Activated CD4-positive, alpha-beta memory T cell treated with anti-CD3 and anti-CD28 coated beads for 36 hours (primary cell): ENCODE data around the gene PLCB4. TPM values are rescaled to one million over a fixed set of nuclear protein-coding genes. Genes with fewer than 3 reads are reported as not detected.

Source experiments
- CTCF ChIA-PET: fragments of 350-600 bp; sonication (Branson Sonifier 250); formaldehyde crosslinking; loops from one replicate; lab custom pipeline; 2021; ENCODE audit warnings: antibody characterized with exemption, inconsistent platforms; lab: Charles Lee
- POLR2A ChIA-PET: fragments of 350-600 bp; sonication (Branson Sonifier 250); formaldehyde crosslinking; loops from one replicate; lab custom pipeline; 2021; ENCODE audit warnings: antibody characterized with exemption; lab: Charles Lee
- DNase-seq: peaks from one replicate; pipeline ENCODE4 v3.0.0-alpha.2; 2020
- H3K27ac Mint-ChIP-seq: one replicate; pipeline ENCODE4 v1.8.0; 2021; ENCODE audit warnings: mixed read lengths
- H3K27me3 Mint-ChIP-seq: one replicate; pipeline ENCODE4 v1.8.0; 2021; ENCODE audit warnings: mixed read lengths
- H3K36me3 Mint-ChIP-seq: one replicate; pipeline ENCODE4 v1.8.0; 2021; ENCODE audit warnings: mixed read lengths
- H3K4me1 Mint-ChIP-seq: one replicate; pipeline ENCODE4 v1.8.0; 2021; ENCODE audit warnings: low read depth, mixed read lengths
- H3K4me3 Mint-ChIP-seq: one replicate; pipeline ENCODE4 v1.8.0; 2021; ENCODE audit warnings: mild to moderate bottlenecking, mixed read lengths
- H3K9me3 Mint-ChIP-seq: one replicate; pipeline ENCODE4 v1.8.0; 2021; ENCODE audit warnings: mixed read lengths
- intact Hi-C: fragments of 100-400 bp; cut with micrococcal nuclease; formaldehyde crosslinking; loops from one replicate; pipeline ENCODE4 v1.15.1; 2023
- total RNA-seq, 2 experiments: library from RNA; stranded (reverse); gene quantifications; one replicate each; pipeline ENCODE4 v1.2.3, GENCODE V29; 2021

PLCB4 gene
- total RNA-seq, 2 experiments from 2014 or later: not detected

DNA sequence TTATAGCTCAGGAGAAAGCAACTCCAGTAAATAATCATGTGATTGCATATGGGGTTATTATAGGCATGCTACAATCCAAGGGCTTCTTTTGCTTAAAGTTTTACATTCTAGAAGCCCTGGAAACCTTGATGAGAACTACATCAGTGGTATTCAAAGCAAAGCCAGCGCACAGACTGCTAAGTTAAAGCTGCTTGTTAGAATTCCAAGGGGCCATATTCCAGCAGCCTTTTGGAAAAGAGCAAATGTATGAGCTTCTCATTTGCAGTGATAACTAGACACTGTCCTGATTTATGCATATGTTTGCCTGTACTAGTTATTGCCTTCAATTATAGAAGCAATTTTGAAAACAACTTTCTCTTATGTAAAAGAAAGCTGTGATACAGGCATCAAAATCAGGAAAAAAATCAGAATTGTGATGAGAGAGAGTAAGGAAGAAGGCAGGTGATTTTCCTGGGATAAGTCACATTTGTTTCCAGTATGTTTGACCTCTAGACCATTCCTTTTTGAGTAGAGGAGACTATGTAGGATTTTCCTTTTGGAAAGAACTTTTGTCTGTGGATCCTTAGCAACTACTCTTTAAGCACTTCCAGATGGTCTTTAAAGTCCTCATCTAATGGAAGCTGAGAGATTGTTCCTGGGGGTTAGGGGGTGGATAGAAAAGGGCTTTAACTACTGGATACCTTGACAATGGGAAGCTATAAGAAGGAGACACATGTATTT is 159.2 kb downstream of the PLCB4 start:
- no peak for DNase-seq
- ChIA-PET POLR2A (no interaction called here), CTCF (interaction anchor here (0.7 kb wide), 1 partner anchor 1924 kb away, joined by 3 read pairs; no protein-coding TSS in a partner anchor)
- Mint-ChIP-seq H3K9me3 (no peaks in the 10 kb centered on the region), H3K36me3 (no peaks in the 10 kb centered on the region), H3K4me3 (no peak overlapping the region), H3K27ac (no peak overlapping the region), H3K27me3 (no peaks in the 10 kb centered on the region), H3K4me1 (no peaks in the 10 kb centered on the region)
- intact Hi-C loops: no loop called here

DNA sequence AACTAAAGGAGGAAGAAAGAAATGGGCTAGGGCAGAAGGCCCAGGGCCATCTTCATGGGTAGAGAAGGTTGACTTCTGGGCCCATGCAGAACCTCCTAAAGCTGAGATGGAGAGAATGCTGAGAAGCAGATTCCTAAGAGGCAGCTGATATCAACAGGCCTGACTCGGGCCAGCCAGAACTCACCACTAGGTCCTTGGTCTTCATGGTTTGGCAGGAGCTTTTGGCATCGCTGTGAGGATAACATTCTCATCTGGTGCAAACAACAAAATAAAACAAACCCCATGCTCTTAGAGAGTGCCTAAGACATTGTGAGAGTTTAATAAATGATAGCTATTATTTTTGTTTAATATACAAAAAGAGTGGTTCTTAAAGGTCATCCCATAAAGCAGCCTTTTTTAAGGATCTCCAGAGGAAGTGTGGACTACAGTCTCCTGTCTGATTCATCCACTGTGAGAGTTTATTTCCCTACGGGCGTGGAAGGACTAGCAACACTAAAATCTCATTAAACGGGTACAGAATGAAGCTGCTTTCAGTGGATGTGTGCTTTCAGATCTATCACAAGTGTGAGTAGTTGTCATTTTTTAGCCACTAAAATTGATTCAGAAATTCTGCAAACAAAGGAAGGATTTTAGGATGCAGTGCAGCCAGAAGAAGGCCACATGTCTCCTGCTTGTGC is 160.0 kb downstream of the PLCB4 start:
- Mint-ChIP-seq H3K4me3 (no peak overlapping the region), H3K4me1 (no peaks in the 10 kb centered on the region), H3K27me3 (no peaks in the 10 kb centered on the region), H3K9me3 (no peaks in the 10 kb centered on the region), H3K36me3 (no peaks in the 10 kb centered on the region), H3K27ac (no peak overlapping the region)
- POLR2A ChIA-PET: no interaction called here
- CTCF ChIA-PET: no interaction called here
- DNase-seq: no peak
- intact Hi-C loops: no loop called here

DNA sequence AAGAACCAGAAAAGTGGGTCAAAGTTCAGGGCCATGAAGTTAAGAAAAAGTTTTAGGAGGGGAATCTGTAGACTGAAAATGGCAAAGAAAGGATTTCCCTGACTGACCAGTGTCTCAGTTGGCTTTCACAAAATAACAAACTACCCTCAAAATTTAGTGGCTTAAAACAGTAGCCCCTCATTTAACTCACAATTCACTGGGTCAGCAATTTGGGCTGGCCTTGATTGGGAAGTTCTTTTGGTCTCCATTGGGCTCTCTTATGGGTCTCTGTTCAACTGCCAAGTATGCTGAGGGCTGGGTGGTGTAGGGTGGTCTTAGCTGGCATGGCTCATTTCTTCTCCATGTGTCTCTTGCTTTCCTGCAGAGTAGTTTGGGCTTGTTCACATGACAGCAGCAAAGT is 161.5 kb downstream of the PLCB4 start:
- ChIA-PET CTCF (no interaction called here), POLR2A (no interaction called here)
- intact Hi-C loops: no loop called here
- H3K4me1 Mint-ChIP-seq: no peaks in the 10 kb centered on the region
- no peaks in the 10 kb centered on the region for H3K36me3 Mint-ChIP-seq
- no peak for DNase-seq
- no peak overlapping the region for H3K27ac Mint-ChIP-seq
- no peak overlapping the region for H3K4me3 Mint-ChIP-seq
- no peaks in the 10 kb centered on the region for H3K27me3 Mint-ChIP-seq
- no peaks in the 10 kb centered on the region for H3K9me3 Mint-ChIP-seq

DNA sequence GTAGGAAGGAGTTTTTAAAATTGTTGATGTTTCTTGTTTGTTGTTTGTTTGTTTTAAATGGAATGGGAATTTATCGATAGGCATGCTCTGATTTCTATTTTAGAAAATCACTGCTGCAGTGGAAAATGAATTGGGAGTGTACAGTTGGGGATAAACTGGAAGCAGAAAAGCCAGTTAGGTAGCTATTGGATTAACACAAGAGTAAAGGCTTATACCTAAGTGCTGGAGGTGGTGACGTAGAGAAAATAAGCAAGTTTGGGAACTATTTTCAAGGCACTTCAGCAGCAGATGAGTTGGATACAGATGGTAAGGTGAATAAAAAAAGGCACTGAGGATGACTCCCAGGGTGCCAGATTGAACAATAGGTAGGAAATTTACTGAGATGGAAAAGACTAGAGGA is 164.9 kb downstream of the PLCB4 start:
- Mint-ChIP-seq H3K27me3 (no peaks in the 10 kb centered on the region), H3K27ac (no peak overlapping the region), H3K9me3 (no peaks in the 10 kb centered on the region), H3K36me3 (no peaks in the 10 kb centered on the region), H3K4me3 (no peak overlapping the region), H3K4me1 (no peaks in the 10 kb centered on the region)
- POLR2A ChIA-PET: no interaction called here
- DNase-seq: no peak
- intact Hi-C loops: no loop called here
- CTCF ChIA-PET: no interaction called here

DNA sequence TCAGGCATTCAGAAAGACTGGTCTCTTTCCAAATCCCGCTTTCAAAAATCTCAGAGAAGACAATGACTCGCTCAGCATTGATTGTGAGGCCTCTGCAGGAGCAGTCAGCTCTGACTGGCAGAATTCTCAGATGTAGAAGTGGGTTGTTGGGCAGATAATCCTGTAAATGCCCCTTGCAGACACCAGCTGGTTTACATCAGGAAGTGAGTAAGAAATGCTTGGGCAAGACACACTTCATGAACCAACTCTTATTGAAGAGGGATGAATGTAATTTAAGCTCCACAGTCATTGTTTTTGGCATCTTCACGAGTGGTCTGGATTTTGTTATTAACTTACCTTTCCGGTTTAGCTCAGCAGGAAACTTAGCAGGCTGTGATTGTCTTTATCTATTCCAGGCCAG is 166.6 kb downstream of the PLCB4 start:
- Mint-ChIP-seq H3K9me3 (no peaks in the 10 kb centered on the region), H3K4me3 (no peak overlapping the region), H3K27ac (no peak overlapping the region), H3K4me1 (no peaks in the 10 kb centered on the region), H3K36me3 (no peaks in the 10 kb centered on the region), H3K27me3 (no peaks in the 10 kb centered on the region)
- no peak for DNase-seq
- ChIA-PET CTCF (no interaction called here), POLR2A (no interaction called here)
- intact Hi-C loops: no loop called here

DNA sequence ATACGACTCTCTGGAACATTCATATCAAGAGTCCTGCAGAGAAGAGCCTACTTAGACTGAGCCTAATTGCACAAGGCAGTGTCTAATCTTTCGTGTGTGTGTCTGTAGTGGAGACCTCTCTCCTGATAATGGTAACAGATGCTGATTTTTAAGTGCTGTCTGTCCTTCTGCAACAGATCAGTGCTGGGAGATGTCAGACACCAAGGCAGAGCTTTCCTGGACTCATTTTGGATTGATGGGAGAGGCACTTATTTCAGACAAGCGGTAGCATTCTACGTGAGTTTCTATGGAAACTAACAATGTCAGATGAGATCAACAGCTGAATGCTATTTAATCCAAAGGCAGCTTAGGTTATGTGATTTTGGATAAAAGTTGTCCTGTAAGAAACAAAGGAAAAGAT is 167.6 kb downstream of the PLCB4 start:
- CTCF ChIA-PET: no interaction called here
- Mint-ChIP-seq H3K36me3 (no peaks in the 10 kb centered on the region), H3K4me1 (no peaks in the 10 kb centered on the region), H3K4me3 (no peak overlapping the region), H3K9me3 (no peaks in the 10 kb centered on the region), H3K27ac (no peak overlapping the region), H3K27me3 (no peaks in the 10 kb centered on the region)
- POLR2A ChIA-PET: no interaction called here
- DNase-seq: no peak
- intact Hi-C loops: no loop called here

DNA sequence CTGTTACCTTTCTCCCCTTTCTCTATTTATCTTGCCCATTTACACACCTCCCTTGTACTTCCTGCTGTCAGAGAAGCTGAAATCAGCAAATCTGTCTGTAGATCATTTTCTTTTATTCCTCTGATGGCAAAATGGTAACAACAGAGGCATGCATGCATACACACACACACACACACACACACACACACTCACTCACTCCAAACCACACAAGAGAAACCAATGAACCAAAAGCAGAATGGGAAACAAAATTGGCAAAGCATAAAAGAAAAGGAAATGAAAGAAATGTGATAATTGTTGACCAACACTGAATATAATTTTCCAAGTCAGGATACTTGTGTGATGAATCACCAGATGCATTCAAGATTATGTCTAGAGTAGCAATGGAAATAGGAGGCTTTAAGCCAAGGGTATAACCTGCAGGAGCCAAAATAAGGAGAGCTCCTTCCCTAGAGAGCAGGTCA is 172.4 kb downstream of the PLCB4 start:
- ChIA-PET CTCF (no interaction called here), POLR2A (no interaction called here)
- intact Hi-C loops: no loop called here
- H3K27ac Mint-ChIP-seq: no peak overlapping the region
- no peaks in the 10 kb centered on the region for H3K36me3 Mint-ChIP-seq
- H3K9me3 Mint-ChIP-seq: peaks cover 3% of the 10 kb centered on the region
- no peaks in the 10 kb centered on the region for H3K27me3 Mint-ChIP-seq
- H3K4me3 Mint-ChIP-seq: no peak overlapping the region
- no peaks in the 10 kb centered on the region for H3K4me1 Mint-ChIP-seq
- no peak for DNase-seq

DNA sequence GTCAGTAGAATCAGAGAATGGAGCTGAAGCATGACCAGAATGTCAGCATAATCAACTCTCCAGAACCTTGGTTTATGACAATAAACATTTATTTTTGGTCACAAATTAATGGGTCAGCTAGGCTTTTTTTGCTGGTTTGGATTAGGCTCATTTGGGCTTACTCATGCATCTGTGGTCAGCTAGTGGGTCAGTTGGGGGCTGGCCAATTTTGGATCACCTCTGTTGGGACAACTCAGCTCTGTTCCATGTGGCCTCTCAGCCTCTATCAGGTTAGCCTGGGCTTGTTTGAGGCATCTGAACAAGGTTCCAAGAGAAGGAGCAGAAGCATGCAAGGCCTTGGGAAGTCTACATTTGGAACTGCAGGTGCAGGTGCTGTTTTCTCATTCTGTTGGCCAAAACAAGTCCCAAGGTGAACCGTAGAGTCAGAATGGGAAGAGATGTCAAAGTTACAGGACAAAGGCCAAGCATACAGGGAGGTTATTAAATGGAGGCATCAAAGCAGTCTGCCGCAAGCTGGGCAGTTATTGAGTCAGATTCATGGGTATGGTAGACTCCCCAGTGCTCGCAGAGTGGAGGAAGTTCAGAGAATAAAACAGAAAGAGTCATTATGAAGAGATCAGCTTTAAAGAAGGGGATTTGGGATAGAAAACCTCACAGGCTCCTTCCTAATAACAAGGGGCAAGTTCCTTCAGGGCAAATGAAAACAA is 173.0 kb downstream of the PLCB4 start:
- Mint-ChIP-seq H3K4me3 (no peak overlapping the region), H3K36me3 (no peaks in the 10 kb centered on the region)
- intact Hi-C loops: no loop called here

DNA sequence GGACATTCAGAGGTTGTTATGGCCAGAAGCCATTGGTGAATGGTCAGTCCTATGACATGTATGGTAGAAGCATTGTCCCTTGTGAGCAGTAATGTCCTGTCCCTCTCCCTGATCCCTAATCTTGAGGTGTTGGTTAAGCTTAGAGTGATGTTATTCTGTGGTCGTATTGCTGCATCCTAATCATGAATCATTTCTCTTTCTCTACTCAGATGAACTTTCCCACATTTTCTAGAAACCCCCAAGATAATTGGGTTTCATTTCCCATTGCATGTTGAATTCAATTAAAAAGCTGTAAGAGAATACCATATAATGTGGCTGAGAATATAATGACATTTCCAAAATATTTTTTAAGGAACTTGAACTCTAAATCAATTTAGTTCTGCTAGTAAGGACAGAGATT is 175.1 kb downstream of the PLCB4 start:
- intact Hi-C loops: no loop called here
- no peaks in the 10 kb centered on the region for H3K4me1 Mint-ChIP-seq
- CTCF ChIA-PET: no interaction called here

More for the DNA sequence above, 173.0 kb downstream of the PLCB4 start:
- H3K27ac Mint-ChIP-seq: no peak overlapping the region
- DNase-seq: no peak
- POLR2A ChIA-PET: no interaction called here
- peaks cover 3% of the 10 kb centered on the region for H3K9me3 Mint-ChIP-seq
- CTCF ChIA-PET: no interaction called here
- H3K27me3 Mint-ChIP-seq: no peaks in the 10 kb centered on the region
- no peaks in the 10 kb centered on the region for H3K4me1 Mint-ChIP-seq

DNA sequence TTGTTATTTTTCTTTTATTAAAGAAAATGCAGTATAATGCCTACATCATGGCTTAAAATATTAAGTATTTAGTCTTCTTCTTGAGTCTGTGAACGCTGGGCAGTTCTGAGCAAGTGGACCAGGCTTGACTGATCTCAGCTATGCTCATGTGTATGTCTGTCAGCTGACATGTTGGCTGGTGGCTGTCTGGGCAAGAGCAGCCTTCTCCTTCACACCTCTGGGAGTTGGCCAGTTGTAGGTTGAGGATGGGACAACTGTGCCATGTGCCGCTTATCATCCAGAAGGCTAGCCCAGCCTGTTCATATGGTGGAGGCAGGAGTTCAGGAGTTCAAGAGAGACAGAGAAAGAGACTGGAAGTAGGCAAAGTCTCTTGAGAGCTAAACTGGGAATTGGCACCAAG is 175.9 kb downstream of the PLCB4 start:
- Mint-ChIP-seq H3K4me3 (no peak overlapping the region), H3K27ac (no peak overlapping the region), H3K4me1 (no peaks in the 10 kb centered on the region), H3K27me3 (no peaks in the 10 kb centered on the region), H3K36me3 (no peaks in the 10 kb centered on the region), H3K9me3 (peaks cover 5% of the 10 kb centered on the region)
- POLR2A ChIA-PET: no interaction called here
- intact Hi-C loops: no loop called here
- CTCF ChIA-PET: no interaction called here
- no peak for DNase-seq

More for the DNA sequence above, 175.1 kb downstream of the PLCB4 start:
- Mint-ChIP-seq H3K27me3 (no peaks in the 10 kb centered on the region), H3K4me3 (no peak overlapping the region), H3K36me3 (no peaks in the 10 kb centered on the region), H3K27ac (no peak overlapping the region), H3K9me3 (peaks cover 5% of the 10 kb centered on the region)
- POLR2A ChIA-PET: no interaction called here
- DNase-seq: no peak

DNA sequence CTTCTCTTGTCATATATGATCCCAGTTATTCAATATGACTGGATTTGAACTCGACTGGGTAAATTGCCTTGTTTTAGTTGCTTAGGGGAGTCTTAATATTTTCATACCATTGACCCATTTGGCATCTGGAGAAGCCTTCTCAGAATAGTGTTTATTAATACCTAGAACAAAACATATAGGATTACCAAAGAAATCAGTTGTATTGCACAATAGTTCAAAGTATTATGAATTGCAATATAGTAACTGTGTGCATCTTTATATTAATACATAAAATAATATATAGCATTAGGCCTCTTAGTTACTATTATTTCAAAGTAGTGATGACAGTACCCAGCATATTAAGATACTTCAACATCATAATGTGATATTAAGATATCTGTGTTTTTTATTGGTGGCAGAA is 177.8 kb downstream of the PLCB4 start:
- DNase-seq: no peak
- intact Hi-C loops: no loop called here
- Mint-ChIP-seq H3K27ac (no peak overlapping the region), H3K4me3 (no peak overlapping the region), H3K4me1 (no peaks in the 10 kb centered on the region), H3K9me3 (peaks cover 5% of the 10 kb centered on the region), H3K27me3 (no peaks in the 10 kb centered on the region), H3K36me3 (no peaks in the 10 kb centered on the region)
- CTCF ChIA-PET: no interaction called here
- POLR2A ChIA-PET: no interaction called here

DNA sequence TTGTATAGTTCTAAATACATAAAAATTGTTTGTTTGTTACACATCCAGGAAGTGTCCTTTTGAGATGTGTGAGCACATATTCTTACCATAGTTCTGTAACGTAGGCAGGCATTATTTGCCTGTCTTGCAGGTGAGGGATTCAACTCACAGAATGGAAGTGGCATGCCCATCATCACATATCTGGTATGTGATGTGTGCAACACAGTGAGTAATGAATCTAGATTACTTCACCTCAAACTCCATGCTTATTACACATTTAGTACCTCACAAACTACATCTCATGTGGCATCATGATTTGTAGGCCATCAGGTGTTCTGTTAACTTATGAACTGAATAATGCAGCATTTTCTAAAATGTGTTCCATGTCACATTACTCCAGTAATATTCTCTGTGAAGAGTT is 181.6 kb downstream of the PLCB4 start:
- intact Hi-C loops: no loop called here
- POLR2A ChIA-PET: no interaction called here
- Mint-ChIP-seq H3K36me3 (no peaks in the 10 kb centered on the region), H3K4me3 (no peak overlapping the region), H3K27me3 (no peaks in the 10 kb centered on the region), H3K9me3 (peaks cover 2% of the 10 kb centered on the region), H3K4me1 (no peaks in the 10 kb centered on the region), H3K27ac (no peak overlapping the region)
- CTCF ChIA-PET: no interaction called here
- DNase-seq: no peak
